ENCODE measurements around the gene IFNA5.

- TF ChIP-seq CTCF (IDR thresholded peaks at IDR 0.05; ENCODE audit: insufficient read depth, low read length, poor library complexity, severe bottlenecking) (no peak), EZH2phosphoT487 (conservative IDR thresholded peaks at IDR 0.05; ENCODE audit: low read length) (no peak)
Measured at GRCh38 chr9:21320465-21320864, 15.4 kb upstream of the IFNA5 start.

Data from SU-DHL-6 (cell line).